DND-41 (cell line): Measurements from ENCODE around the gene C1QL2.

Experiments used
- CTCF ChIP-seq: IDR thresholded peaks from 2 replicates; pipeline ENCODE4 v1.5.1; 2012; ENCODE audit warnings: borderline replicate concordance, low read length, moderate library complexity, mild to moderate bottlenecking; ENCODE audit not compliant: poor library complexity, severe bottlenecking; ENCODE audit errors: extremely low read depth
- EZH2 ChIP-seq: IDR thresholded peaks from 3 replicates; pipeline ENCODE4 v1.6.1; 2012; ENCODE audit warnings: borderline replicate concordance, low read depth, mild to moderate bottlenecking, moderate library complexity, low read length, inconsistent platforms; ENCODE audit not compliant: severe bottlenecking

GRCh38 chr2:119136872-119137271 lies 21.7 kb downstream of the C1QL2 start:
- no peak for TF ChIP-seq CTCF
- TF ChIP-seq EZH2, result no peak
